Panc1 (cell line): Measurements from ENCODE around the gene INCA1. TPM values are rescaled to one million over a fixed set of nuclear protein-coding genes. Genes with fewer than 3 reads are reported as not detected.

ENCODE experiments used
- ATAC-seq: fragments of 200-7000 bp; cut with Tn5 transposase; 2 replicates; pipeline ENCODE4 v1.9.1; 2020; ENCODE audit warnings: mild to moderate bottlenecking, moderate library complexity
- BruUV-seq: library from RNA; stranded (reverse); fragments of 400-500 nt; replicated peaks from 2 replicates; lab custom pipeline; 2021; lab: Mats Ljungman, UMichigan
- CTCF ChIA-PET: fragments of 300-600 bp; sonication (Branson Sonifier 250); formaldehyde crosslinking; loops from one replicate; lab custom pipeline; 2022; ENCODE audit warnings: antibody characterized with exemption; lab: Charles Lee
- POLR2A ChIA-PET: fragments of 300-600 bp; sonication (Branson Sonifier 250); formaldehyde crosslinking; loops from one replicate; lab custom pipeline; 2022; ENCODE audit warnings: antibody characterized with exemption; lab: Charles Lee
- DNase-seq: peaks from one replicate; pipeline ENCODE4 v3.0.0-alpha.2; 2010; ENCODE audit warnings: low read depth, low spot score
- H3K27ac ChIP-seq: 2 replicates; pipeline ENCODE4 v1.5.1; 2011; ENCODE audit warnings: mild to moderate bottlenecking, low read length, inconsistent platforms
- H3K27me3 ChIP-seq: fragments of 200-500 bp; sonication (Bioruptor generic); 2 replicates; pipeline ENCODE4 v1.6.0; 2014; ENCODE audit warnings: low read length, inconsistent platforms; ENCODE audit not compliant: control insufficient read depth, insufficient read depth
- H3K36me3 ChIP-seq: fragments of 200-500 bp; sonication (Bioruptor generic); 2 replicates; pipeline ENCODE4 v1.5.1; 2014; ENCODE audit warnings: inconsistent platforms, mild to moderate bottlenecking, low read length, moderate library complexity; ENCODE audit not compliant: control insufficient read depth, insufficient read depth
- H3K4me1 ChIP-seq: 2 replicates; pipeline ENCODE4 v1.5.1; 2011; ENCODE audit warnings: inconsistent platforms, mild to moderate bottlenecking, low read length, moderate library complexity; ENCODE audit not compliant: control insufficient read depth, insufficient read depth
- H3K4me3 ChIP-seq, 2 experiments: 2 replicates each; pipeline ENCODE4 v1.5.1; 2011 to 2012; ENCODE audit warnings: low read depth in 2 of 2, low read length in 2 of 2, mild to moderate bottlenecking in 2 of 2, inconsistent platforms in 1 of 2, moderate library complexity in 1 of 2
- H3K9me3 ChIP-seq: fragments of 200-500 bp; sonication (Bioruptor generic); 2 replicates; pipeline ENCODE4 v1.5.1; 2014; ENCODE audit warnings: low read depth, mild to moderate bottlenecking, inconsistent platforms, low read length, moderate library complexity; ENCODE audit not compliant: control insufficient read depth, insufficient read depth
- POLR2AphosphoS5 ChIP-seq: IDR thresholded peaks from 2 replicates; pipeline ENCODE4 v1.6.1; 2012; ENCODE audit warnings: mild to moderate bottlenecking, low read depth, low read length, moderate library complexity
- SIN3A ChIP-seq: IDR thresholded peaks from 2 replicates; pipeline ENCODE4 v1.6.1; 2012; ENCODE audit warnings: low read depth, mild to moderate bottlenecking, low read length, moderate library complexity, borderline replicate concordance; ENCODE audit not compliant: insufficient read depth
- TCF7L2 ChIP-seq: IDR thresholded peaks from 2 replicates; pipeline ENCODE4 v1.6.1; 2011; ENCODE audit warnings: mild to moderate bottlenecking, low read depth, low read length, inconsistent platforms
- in situ Hi-C: cut with HindIII; loops from 2 replicates; pipeline ENCODE4 v1.10.0; 2016; ENCODE audit warnings: low sequenced_read_pairs, low pct_unique_long_range_greater_than_20kb
- intact Hi-C: fragments of 100-400 bp; cut with micrococcal nuclease; formaldehyde crosslinking; loops from one replicate; pipeline ENCODE4 v1.10.0; 2022; ENCODE audit not compliant: unreplicated experiment
- total RNA-seq: library from RNA; stranded (reverse); gene quantifications from one replicate; pipeline ENCODE4 v1.2.1, GENCODE V29; 2021; ENCODE audit not compliant: unreplicated experiment
- TF ChIP-seq, protein P1 (sequence below), 2 experiments: IDR thresholded peaks; 2 replicates each; pipeline ENCODE4 v1.6.1; 2011 to 2012; ENCODE audit warnings: low read depth in 2 of 2, control low read depth in 1 of 2, low read length in 1 of 2, mild to moderate bottlenecking in 1 of 2, moderate library complexity in 1 of 2; ENCODE audit not compliant: insufficient read depth in 1 of 2
- TF ChIP-seq, protein P2 (sequence below): fragments of 450-650 bp; IDR thresholded peaks from 2 replicates; pipeline ENCODE4 v1.5.1; 2017; ENCODE audit warnings: mild to moderate bottlenecking

Gene INCA1
- total RNA-seq, 1 experiment from 2014 or later = 1.7 TPM

- H3K4me3 ChIP-seq = no peak overlapping the region
- BruUV-seq = no TSS peak
- in situ Hi-C loops = no loop called here
- DNase-seq (no peak), ATAC-seq (no peak)
- intact Hi-C loops = no loop called here
- TF ChIP-seq, protein P1, sequence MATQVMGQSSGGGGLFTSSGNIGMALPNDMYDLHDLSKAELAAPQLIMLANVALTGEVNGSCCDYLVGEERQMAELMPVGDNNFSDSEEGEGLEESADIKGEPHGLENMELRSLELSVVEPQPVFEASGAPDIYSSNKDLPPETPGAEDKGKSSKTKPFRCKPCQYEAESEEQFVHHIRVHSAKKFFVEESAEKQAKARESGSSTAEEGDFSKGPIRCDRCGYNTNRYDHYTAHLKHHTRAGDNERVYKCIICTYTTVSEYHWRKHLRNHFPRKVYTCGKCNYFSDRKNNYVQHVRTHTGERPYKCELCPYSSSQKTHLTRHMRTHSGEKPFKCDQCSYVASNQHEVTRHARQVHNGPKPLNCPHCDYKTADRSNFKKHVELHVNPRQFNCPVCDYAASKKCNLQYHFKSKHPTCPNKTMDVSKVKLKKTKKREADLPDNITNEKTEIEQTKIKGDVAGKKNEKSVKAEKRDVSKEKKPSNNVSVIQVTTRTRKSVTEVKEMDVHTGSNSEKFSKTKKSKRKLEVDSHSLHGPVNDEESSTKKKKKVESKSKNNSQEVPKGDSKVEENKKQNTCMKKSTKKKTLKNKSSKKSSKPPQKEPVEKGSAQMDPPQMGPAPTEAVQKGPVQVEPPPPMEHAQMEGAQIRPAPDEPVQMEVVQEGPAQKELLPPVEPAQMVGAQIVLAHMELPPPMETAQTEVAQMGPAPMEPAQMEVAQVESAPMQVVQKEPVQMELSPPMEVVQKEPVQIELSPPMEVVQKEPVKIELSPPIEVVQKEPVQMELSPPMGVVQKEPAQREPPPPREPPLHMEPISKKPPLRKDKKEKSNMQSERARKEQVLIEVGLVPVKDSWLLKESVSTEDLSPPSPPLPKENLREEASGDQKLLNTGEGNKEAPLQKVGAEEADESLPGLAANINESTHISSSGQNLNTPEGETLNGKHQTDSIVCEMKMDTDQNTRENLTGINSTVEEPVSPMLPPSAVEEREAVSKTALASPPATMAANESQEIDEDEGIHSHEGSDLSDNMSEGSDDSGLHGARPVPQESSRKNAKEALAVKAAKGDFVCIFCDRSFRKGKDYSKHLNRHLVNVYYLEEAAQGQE (IDR thresholded peaks at IDR 0.05; ENCODE audit: insufficient read depth in 1 of 2, low read depth in 2 of 2, low read length in 1 of 2) = no peak
- TF ChIP-seq TCF7L2 (no peak), SIN3A (no peak), POLR2AphosphoS5 (no peak)
- TF ChIP-seq, protein P2, sequence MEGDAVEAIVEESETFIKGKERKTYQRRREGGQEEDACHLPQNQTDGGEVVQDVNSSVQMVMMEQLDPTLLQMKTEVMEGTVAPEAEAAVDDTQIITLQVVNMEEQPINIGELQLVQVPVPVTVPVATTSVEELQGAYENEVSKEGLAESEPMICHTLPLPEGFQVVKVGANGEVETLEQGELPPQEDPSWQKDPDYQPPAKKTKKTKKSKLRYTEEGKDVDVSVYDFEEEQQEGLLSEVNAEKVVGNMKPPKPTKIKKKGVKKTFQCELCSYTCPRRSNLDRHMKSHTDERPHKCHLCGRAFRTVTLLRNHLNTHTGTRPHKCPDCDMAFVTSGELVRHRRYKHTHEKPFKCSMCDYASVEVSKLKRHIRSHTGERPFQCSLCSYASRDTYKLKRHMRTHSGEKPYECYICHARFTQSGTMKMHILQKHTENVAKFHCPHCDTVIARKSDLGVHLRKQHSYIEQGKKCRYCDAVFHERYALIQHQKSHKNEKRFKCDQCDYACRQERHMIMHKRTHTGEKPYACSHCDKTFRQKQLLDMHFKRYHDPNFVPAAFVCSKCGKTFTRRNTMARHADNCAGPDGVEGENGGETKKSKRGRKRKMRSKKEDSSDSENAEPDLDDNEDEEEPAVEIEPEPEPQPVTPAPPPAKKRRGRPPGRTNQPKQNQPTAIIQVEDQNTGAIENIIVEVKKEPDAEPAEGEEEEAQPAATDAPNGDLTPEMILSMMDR = no peak
- H3K27me3 ChIP-seq = no peaks in the 10 kb centered on the region
- CTCF ChIA-PET = no interaction called here
- H3K27ac ChIP-seq = no peak overlapping the region
- peaks cover 11% of the 10 kb centered on the region for H3K4me1 ChIP-seq
- no peaks in the 10 kb centered on the region for H3K36me3 ChIP-seq
- H3K9me3 ChIP-seq = no peaks in the 10 kb centered on the region
- POLR2A ChIA-PET = interaction anchor here (0.6 kb wide), 1 partner anchor 19 kb away, joined by 16 read pairs; no protein-coding TSS in a partner anchor
Observed at GRCh38 chr17:4973256-4974114, 23.8 kb downstream of the INCA1 start.

DNA sequence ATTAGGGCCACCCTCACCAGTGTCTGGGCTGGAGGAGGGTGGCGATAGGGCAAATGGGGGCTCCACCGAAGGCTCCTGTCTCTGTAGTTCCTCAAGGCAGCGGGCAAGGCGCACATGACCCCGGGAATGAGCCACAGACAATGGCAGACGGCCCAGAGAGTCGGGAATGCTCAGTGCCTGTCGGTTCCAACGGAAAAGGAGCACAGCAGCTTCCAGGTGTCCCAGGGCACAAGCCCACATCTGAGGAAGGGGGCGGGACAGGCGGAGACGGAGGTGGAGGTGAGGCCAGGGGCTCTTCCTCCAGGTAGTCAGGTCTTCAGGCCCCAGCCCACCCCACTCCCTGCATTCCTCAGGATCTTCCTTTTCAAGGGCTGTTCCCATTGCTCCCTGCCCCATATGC, 24.6 kb downstream of the INCA1 start:
- H3K27ac ChIP-seq = no peak overlapping the region
- in situ Hi-C loops (no loop called here), intact Hi-C loops (no loop called here)
- peaks cover 11% of the 10 kb centered on the region for H3K4me1 ChIP-seq
- no TSS peak for BruUV-seq
- ChIA-PET POLR2A (no interaction called here), CTCF (no interaction called here)
- TF ChIP-seq SIN3A = no peak
- TF ChIP-seq POLR2AphosphoS5 = no peak
- TF ChIP-seq, protein P2 = no peak
- TF ChIP-seq, protein P1 (IDR thresholded peaks at IDR 0.05; ENCODE audit: insufficient read depth in 1 of 2, low read depth in 2 of 2, low read length in 1 of 2) = no peak
- TF ChIP-seq TCF7L2 = no peak
- no peak overlapping the region for H3K4me3 ChIP-seq
- no peaks in the 10 kb centered on the region for H3K27me3 ChIP-seq
- ATAC-seq (no peak), DNase-seq (no peak)
- no peaks in the 10 kb centered on the region for H3K36me3 ChIP-seq
- no peaks in the 10 kb centered on the region for H3K9me3 ChIP-seq
